22Rv1 (cell line): ENCODE results near the gene MAN1C1.

Source experiments
- ZFX ChIP-seq: fragments of 450-650 bp; IDR thresholded peaks from 2 replicates; pipeline ENCODE4 v1.6.1; 2017; ENCODE audit warnings: antibody characterized with exemption, borderline replicate concordance
- TF ChIP-seq, protein P1 (sequence below): fragments of 450-650 bp; IDR thresholded peaks from 2 replicates; pipeline ENCODE4 v1.5.1; 2017; ENCODE audit warnings: mild to moderate bottlenecking

DNA sequence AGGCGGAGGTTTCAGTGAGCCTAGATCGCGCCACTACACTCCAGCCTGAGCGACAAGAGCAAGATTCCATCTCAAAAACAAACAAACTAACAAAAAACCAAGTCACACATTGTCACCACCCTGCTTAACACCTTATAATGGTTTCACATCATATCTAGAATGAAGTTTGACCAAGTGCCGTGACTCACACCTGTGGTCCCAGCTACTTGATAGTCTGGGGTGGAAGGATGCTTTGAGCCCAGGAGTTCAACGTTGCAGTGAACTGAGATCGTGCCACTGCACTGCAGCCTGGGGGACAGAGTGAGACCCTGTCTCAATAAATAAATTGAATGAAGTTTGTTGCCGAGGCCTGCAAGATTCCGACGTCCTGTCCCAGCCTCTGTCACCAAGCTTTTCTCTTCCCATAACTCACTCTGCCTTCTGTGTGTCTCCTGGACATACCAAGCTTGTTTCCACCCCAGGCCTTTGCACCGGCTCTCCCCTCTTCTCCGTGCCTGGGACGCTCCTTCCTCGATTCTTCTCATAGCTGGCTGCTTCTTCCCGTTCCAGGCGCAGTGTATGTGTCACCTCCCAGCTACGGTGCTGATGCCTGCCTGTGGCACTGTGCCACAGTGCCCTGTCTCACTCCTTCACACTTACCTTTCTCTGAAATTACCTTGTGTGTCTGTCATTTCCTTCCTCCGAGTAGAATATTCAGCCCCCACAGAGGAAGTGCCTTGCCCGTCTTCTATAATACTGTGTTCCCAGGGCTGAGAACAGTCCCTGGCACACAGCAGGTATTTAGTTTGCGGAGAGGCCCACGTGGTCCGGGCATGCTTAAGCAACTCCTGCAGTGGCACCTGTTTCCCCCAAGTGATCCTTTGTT, 179.6 kb downstream of the MAN1C1 start:
- TF ChIP-seq, protein P1, sequence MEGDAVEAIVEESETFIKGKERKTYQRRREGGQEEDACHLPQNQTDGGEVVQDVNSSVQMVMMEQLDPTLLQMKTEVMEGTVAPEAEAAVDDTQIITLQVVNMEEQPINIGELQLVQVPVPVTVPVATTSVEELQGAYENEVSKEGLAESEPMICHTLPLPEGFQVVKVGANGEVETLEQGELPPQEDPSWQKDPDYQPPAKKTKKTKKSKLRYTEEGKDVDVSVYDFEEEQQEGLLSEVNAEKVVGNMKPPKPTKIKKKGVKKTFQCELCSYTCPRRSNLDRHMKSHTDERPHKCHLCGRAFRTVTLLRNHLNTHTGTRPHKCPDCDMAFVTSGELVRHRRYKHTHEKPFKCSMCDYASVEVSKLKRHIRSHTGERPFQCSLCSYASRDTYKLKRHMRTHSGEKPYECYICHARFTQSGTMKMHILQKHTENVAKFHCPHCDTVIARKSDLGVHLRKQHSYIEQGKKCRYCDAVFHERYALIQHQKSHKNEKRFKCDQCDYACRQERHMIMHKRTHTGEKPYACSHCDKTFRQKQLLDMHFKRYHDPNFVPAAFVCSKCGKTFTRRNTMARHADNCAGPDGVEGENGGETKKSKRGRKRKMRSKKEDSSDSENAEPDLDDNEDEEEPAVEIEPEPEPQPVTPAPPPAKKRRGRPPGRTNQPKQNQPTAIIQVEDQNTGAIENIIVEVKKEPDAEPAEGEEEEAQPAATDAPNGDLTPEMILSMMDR: no peak
- TF ChIP-seq ZFX: no peak
